CD4-positive, alpha-beta T cell treated with Interleukin-17A for 4 hours (primary cell): ENCODE data around the gene IMPA2.

Source experiments
- DNase-seq: peaks from one replicate; pipeline ENCODE4 v3.0.0-alpha.2; 2020; ENCODE audit warnings: mixed read lengths

Gene IMPA2

GRCh38 chr18:12079491-12080237, 98.4 kb downstream of the IMPA2 start:
- no peak for DNase-seq
